Smooth muscle cell (in vitro differentiated cells): ENCODE data around the gene ANKRD39. TPM values are rescaled to one million over a fixed set of nuclear protein-coding genes. Genes with fewer than 3 reads are reported as not detected.

Source experiments
- DNase-seq: peaks from one replicate; lab custom pipeline; 2025; ENCODE audit not compliant: unreplicated experiment; lab: John Stamatoyannopoulos, UW
- H2AFZ ChIP-seq: fragments of 200-600 bp; sonication (generic); 2 replicates; pipeline ENCODE4 v1.6.0; 2016; ENCODE audit warnings: antibody characterized with exemption, low read depth, mild to moderate bottlenecking
- H3F3A ChIP-seq: fragments of 200-600 bp; sonication (generic); 2 replicates; pipeline ENCODE4 v1.6.0; 2017; ENCODE audit warnings: antibody characterized with exemption, low read depth
- H3K27ac ChIP-seq: fragments of 200-600 bp; sonication (generic); 2 replicates; pipeline ENCODE4 v1.5.1; 2016; ENCODE audit warnings: low read depth, mild to moderate bottlenecking
- H3K27me3 ChIP-seq: fragments of 200-600 bp; sonication (generic); 2 replicates; pipeline ENCODE4 v1.6.1; 2016; ENCODE audit warnings: low read depth, mild to moderate bottlenecking
- H3K36me3 ChIP-seq: fragments of 200-600 bp; sonication (generic); 2 replicates; pipeline ENCODE4 v1.5.1; 2016; ENCODE audit warnings: low read depth
- H3K4me1 ChIP-seq: fragments of 200-600 bp; sonication (generic); 2 replicates; pipeline ENCODE4 v1.5.1; 2016; ENCODE audit warnings: low read depth
- H3K4me2 ChIP-seq: fragments of 200-600 bp; sonication (generic); 2 replicates; pipeline ENCODE4 v1.6.0; 2016; ENCODE audit warnings: mild to moderate bottlenecking
- H3K4me3 ChIP-seq: fragments of 200-600 bp; sonication (generic); 2 replicates; pipeline ENCODE4 v1.5.1; 2016; ENCODE audit warnings: mild to moderate bottlenecking
- H3K79me2 ChIP-seq: fragments of 200-600 bp; sonication (generic); 2 replicates; pipeline ENCODE4 v1.6.0; 2016; ENCODE audit warnings: low read depth, mild to moderate bottlenecking
- H3K9ac ChIP-seq: fragments of 200-600 bp; sonication (generic); 2 replicates; pipeline ENCODE4 v1.6.0; 2016; ENCODE audit warnings: low read depth
- H3K9me3 ChIP-seq: fragments of 200-600 bp; sonication (generic); replicated peaks from 2 replicates; pipeline ENCODE4 v1.5.1; 2016; ENCODE audit warnings: low read depth
- H4K20me1 ChIP-seq: fragments of 200-600 bp; sonication (generic); 2 replicates; pipeline ENCODE4 v1.6.0; 2016; ENCODE audit warnings: low read depth
- WGBS: methylation state at CpG from one replicate; pipeline ENCODE4 v1.1.7; 2016; ENCODE audit warnings: low lambda C conversion rate; 5-methylcytosine and 5-hydroxymethylcytosine counted together
- polyA plus RNA-seq: library from polyadenylated mRNA; unstranded; fragments of >200 nt; fragmentation: Nextera tagmentation; extraction: Ambion mirVana; gene quantifications from 2 replicates; pipeline ENCODE4 v1.2.1, GENCODE V29; 2016
- total RNA-seq: library from RNA; depleted of rRNA; stranded (reverse); fragments of >200 nt; gene quantifications from 2 replicates; pipeline ENCODE4 v1.2.3, GENCODE V29; 2014
- TF ChIP-seq, protein P1 (sequence below): fragments of 200-600 bp; sonication (generic); IDR thresholded peaks from 2 replicates; pipeline ENCODE4 v1.5.1; 2017; ENCODE audit warnings: borderline replicate concordance, mild to moderate bottlenecking, antibody characterized with exemption; ENCODE audit not compliant: insufficient read depth, poor library complexity, severe bottlenecking

ANKRD39 gene
- total and polyA plus RNA-seq, 2 experiments from 2014 or later: 7.9 to 16.5 TPM

DNA sequence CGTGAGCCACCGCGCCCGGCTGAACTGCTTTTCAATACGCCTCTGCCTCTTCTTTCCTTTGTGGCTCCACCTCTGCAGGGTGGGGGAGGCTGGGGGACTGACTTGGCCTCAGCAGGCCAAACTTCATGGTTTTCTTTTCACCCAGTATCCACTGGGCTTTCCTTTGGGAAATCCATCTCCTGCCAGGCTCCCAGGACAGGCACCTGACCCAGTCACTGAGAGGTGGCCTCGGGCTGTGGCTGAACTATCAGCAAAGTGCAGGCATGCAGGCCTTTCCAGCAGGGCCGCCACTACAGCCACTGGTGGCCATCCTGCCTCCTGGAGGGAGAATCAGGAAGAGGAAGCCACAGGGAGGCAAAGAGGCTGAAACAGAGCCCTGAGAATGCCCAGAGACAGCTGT is 45.5 kb upstream of the ANKRD39 start:
- WGBS: 87% methylated on average over 7 of the region's 7 CpGs
- Histone ChIP-seq H3K4me2 (no peak overlapping the region), H2AFZ (no peak overlapping the region), H3K9ac (no peak overlapping the region), H3K79me2 (no peaks in the 10 kb centered on the region), H3K4me1 (peaks cover 21% of the 10 kb centered on the region), H4K20me1 (no peaks in the 10 kb centered on the region), H3K9me3 (no peaks in the 10 kb centered on the region), H3K27ac (no peak overlapping the region), H3K36me3 (no peaks in the 10 kb centered on the region), H3K4me3 (no peak overlapping the region), H3F3A (no peaks in the 10 kb centered on the region), H3K27me3 (no peaks in the 10 kb centered on the region)
- TF ChIP-seq, protein P1, sequence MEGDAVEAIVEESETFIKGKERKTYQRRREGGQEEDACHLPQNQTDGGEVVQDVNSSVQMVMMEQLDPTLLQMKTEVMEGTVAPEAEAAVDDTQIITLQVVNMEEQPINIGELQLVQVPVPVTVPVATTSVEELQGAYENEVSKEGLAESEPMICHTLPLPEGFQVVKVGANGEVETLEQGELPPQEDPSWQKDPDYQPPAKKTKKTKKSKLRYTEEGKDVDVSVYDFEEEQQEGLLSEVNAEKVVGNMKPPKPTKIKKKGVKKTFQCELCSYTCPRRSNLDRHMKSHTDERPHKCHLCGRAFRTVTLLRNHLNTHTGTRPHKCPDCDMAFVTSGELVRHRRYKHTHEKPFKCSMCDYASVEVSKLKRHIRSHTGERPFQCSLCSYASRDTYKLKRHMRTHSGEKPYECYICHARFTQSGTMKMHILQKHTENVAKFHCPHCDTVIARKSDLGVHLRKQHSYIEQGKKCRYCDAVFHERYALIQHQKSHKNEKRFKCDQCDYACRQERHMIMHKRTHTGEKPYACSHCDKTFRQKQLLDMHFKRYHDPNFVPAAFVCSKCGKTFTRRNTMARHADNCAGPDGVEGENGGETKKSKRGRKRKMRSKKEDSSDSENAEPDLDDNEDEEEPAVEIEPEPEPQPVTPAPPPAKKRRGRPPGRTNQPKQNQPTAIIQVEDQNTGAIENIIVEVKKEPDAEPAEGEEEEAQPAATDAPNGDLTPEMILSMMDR: no peak
- no peak for DNase-seq

DNA sequence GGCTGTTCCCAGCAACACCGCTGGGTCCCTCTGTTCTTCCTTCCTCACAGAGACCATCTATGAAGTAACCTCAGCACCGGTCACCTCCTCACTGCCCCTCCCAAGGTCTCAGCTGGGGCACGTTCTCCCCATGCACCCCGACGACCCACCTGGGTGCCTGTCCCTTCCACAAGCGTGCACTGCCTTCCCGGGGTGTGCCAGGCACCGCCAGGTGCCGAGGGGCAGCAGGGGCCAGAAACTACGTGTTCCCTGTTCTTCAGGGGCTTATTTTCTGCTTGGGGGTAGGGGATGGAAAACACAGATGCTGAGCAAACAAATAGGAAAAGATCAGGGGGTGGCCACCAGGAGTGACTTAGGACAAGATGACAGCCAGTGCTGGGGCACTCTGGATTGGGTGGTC is 42.4 kb upstream of the ANKRD39 start:
- Histone ChIP-seq H3F3A (no peaks in the 10 kb centered on the region), H3K9ac (no peak overlapping the region), H3K4me3 (no peak overlapping the region), H3K9me3 (no peaks in the 10 kb centered on the region), H3K27ac (no peak overlapping the region), H2AFZ (no peak overlapping the region), H4K20me1 (no peaks in the 10 kb centered on the region), H3K4me1 (peaks cover 8% of the 10 kb centered on the region), H3K79me2 (no peaks in the 10 kb centered on the region), H3K27me3 (no peaks in the 10 kb centered on the region), H3K36me3 (no peaks in the 10 kb centered on the region), H3K4me2 (no peak overlapping the region)
- WGBS: 92% methylated on average over 10 of the region's 10 CpGs
- DNase-seq: no peak
- TF ChIP-seq, protein P1: no peak

DNA sequence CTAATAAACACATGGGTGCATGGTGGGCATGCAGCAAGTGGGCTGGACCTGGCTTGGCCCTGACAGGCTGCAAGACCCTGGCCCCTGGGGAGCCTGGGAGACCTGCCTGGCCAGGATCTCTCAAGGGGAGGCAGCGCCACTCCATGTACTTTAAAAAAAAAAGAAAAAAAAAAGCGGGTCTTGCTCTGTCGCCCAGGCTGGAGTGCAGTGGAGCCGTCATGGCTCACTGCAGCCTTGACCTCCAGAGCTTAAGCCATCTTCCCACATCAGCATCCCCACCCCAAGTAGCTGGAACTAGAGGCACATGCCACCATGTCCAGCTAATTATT is 41.6 kb upstream of the ANKRD39 start:
- TF ChIP-seq, protein P1: no peak
- Histone ChIP-seq H4K20me1 (no peaks in the 10 kb centered on the region), H3K4me2 (no peak overlapping the region), H3K79me2 (no peaks in the 10 kb centered on the region), H3F3A (no peaks in the 10 kb centered on the region), H3K4me3 (no peak overlapping the region), H3K9ac (no peak overlapping the region), H2AFZ (no peak overlapping the region), H3K27me3 (no peaks in the 10 kb centered on the region), H3K4me1 (peaks cover 9% of the 10 kb centered on the region), H3K9me3 (no peaks in the 10 kb centered on the region), H3K27ac (no peak overlapping the region), H3K36me3 (no peaks in the 10 kb centered on the region)
- WGBS: 100% methylated on average over 1 of the region's 4 CpGs
- DNase-seq: no peak

GRCh38 chr2:96898641-96899412 is 41.0 kb upstream of the ANKRD39 start:
- Histone ChIP-seq H3K9ac (no peak overlapping the region), H3K27ac (no peak overlapping the region), H3K4me2 (no peak overlapping the region), H3K27me3 (no peaks in the 10 kb centered on the region), H3F3A (no peaks in the 10 kb centered on the region), H3K4me3 (no peak overlapping the region), H4K20me1 (no peaks in the 10 kb centered on the region), H3K4me1 (peaks cover 9% of the 10 kb centered on the region), H3K79me2 (no peaks in the 10 kb centered on the region), H3K36me3 (no peaks in the 10 kb centered on the region), H3K9me3 (no peaks in the 10 kb centered on the region), H2AFZ (no peak overlapping the region)
- no peak for DNase-seq
- TF ChIP-seq, protein P1: no peak
- 72% methylated on average over 11 of the region's 11 CpGs for WGBS
